GM21447 (cell line): Measurements from ENCODE around the gene WDR75.

Experiments used
- ATAC-seq: cut with Tn5 transposase; IDR thresholded peaks from one replicate; pipeline ENCODE4 v1.9.1; 2021; ENCODE audit not compliant: unreplicated experiment

WDR75 gene

GRCh38 chr2:189498205-189498604 is 56.9 kb downstream of the WDR75 start:
- no peak for ATAC-seq

GRCh38 chr2:189499137-189499536 is 57.9 kb downstream of the WDR75 start:
- ATAC-seq: no peak

GRCh38 chr2:189500456-189501160 is 59.3 kb downstream of the WDR75 start:
- ATAC-seq: no peak

- ATAC-seq: no peak
Observed at GRCh38 chr2:189501487-189501886, 60.2 kb downstream of the WDR75 start.

GRCh38 chr2:189502714-189503113 is 61.4 kb downstream of the WDR75 start:
- no peak for ATAC-seq

- no peak for ATAC-seq
Observed at GRCh38 chr2:189504238-189504637, 63.0 kb downstream of the WDR75 start.

- no peak for ATAC-seq
Observed at GRCh38 chr2:189505492-189505891, 64.2 kb downstream of the WDR75 start.

GRCh38 chr2:189506514-189506976 is 65.3 kb downstream of the WDR75 start:
- ATAC-seq: no peak

- no peak for ATAC-seq
Observed at GRCh38 chr2:189511210-189511959, 70.1 kb downstream of the WDR75 start.

- ATAC-seq: no peak
Observed at GRCh38 chr2:189511960-189512319, 70.7 kb downstream of the WDR75 start.

GRCh38 chr2:189512879-189513278 is 71.6 kb downstream of the WDR75 start:
- no peak for ATAC-seq

GRCh38 chr2:189514104-189514503 is 72.8 kb downstream of the WDR75 start:
- ATAC-seq: no peak

GRCh38 chr2:189515264-189515663 is 74.0 kb downstream of the WDR75 start:
- no peak for ATAC-seq

GRCh38 chr2:189516546-189516945 is 75.3 kb downstream of the WDR75 start:
- no peak for ATAC-seq

- no peak for ATAC-seq
Observed at GRCh38 chr2:189517847-189518535, 76.7 kb downstream of the WDR75 start.

- ATAC-seq: no peak
Observed at GRCh38 chr2:189519631-189520387, 78.5 kb downstream of the WDR75 start.

- ATAC-seq: no peak
Observed at GRCh38 chr2:189521699-189522434, 80.6 kb downstream of the WDR75 start.

- ATAC-seq: no peak
Observed at GRCh38 chr2:189522435-189523151, 81.3 kb downstream of the WDR75 start.

- ATAC-seq: no peak
Observed at GRCh38 chr2:189524746-189525145, 83.5 kb downstream of the WDR75 start.
